Measurements from ENCODE around the gene CYTH2.

CYTH2 gene

DNA sequence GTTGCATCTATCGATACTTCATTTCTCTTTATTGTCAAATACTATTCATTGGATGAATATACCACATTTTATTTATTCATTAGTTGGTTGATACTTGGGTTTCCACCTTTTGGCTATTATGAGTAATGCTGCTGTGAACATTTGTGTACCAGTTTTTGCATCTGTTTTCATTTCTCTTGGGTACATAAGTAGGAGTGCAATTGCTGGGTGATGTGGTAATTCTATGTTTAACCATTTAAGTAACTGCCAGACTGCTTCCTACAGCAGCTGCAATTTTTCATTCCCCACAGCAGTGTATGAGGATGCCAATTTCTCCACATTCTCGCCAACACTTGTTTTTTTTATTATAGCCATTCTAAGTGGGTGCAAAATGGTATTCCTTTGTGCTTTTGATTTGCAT, 11.2 kb upstream of the CYTH2 start:
- H3K4me3 ChIP-seq (ENCODE audit: control insufficient read depth, low read depth, low read length), result no peak overlapping the region
- DNase-seq (ENCODE audit: low read depth), result no peak
- TF ChIP-seq, protein P1, sequence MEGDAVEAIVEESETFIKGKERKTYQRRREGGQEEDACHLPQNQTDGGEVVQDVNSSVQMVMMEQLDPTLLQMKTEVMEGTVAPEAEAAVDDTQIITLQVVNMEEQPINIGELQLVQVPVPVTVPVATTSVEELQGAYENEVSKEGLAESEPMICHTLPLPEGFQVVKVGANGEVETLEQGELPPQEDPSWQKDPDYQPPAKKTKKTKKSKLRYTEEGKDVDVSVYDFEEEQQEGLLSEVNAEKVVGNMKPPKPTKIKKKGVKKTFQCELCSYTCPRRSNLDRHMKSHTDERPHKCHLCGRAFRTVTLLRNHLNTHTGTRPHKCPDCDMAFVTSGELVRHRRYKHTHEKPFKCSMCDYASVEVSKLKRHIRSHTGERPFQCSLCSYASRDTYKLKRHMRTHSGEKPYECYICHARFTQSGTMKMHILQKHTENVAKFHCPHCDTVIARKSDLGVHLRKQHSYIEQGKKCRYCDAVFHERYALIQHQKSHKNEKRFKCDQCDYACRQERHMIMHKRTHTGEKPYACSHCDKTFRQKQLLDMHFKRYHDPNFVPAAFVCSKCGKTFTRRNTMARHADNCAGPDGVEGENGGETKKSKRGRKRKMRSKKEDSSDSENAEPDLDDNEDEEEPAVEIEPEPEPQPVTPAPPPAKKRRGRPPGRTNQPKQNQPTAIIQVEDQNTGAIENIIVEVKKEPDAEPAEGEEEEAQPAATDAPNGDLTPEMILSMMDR (IDR thresholded peaks at IDR 0.05; ENCODE audit: control insufficient read depth, insufficient read depth, low read depth, low read length, missing control alignments), result no peak

DNA sequence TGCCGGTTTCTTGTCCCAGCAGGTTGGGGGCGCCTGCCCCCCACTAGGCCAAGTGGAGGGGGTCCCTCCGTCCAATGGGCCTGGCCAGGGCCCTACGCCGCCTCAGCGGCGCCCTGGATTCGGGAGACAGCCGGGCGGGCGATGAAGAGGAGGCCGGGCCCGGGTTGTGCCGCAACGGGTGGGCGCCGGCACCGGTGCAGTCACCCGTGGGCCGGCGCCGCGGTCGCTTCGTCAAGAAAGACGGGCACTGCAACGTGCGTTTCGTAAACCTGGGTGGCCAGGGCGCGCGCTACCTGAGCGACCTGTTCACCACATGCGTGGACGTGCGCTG, 7.6 kb upstream of the CYTH2 start:
- DNase-seq (ENCODE audit: low read depth), result no peak
- TF ChIP-seq, protein P1 (IDR thresholded peaks at IDR 0.05; ENCODE audit: control insufficient read depth, insufficient read depth, low read depth, low read length, missing control alignments), result no peak
- no peak overlapping the region for H3K4me3 ChIP-seq (ENCODE audit: control insufficient read depth, low read depth, low read length)

DNA sequence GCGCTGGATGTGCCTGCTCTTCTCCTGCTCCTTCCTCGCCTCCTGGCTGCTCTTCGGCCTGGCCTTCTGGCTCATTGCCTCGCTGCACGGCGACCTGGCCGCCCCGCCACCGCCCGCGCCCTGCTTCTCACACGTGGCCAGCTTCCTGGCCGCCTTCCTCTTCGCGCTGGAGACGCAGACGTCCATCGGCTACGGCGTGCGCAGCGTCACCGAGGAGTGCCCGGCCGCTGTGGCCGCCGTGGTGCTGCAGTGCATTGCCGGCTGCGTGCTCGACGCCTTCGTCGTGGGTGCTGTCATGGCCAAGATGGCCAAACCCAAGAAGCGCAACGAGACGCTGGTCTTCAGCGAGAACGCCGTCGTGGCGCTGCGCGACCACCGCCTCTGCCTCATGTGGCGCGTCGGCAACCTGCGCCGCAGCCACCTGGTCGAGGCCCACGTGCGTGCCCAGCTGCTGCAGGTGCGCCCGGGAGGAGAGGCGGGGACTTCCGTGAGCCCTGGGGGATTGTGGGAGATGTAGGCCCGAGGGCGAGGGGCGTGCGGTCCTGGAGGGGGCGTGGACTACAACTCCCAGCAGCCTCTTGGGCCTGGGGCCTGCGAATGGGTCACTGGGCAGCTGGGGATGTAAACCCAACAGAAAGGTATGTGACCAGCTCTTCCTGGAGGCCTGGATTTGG, 7.0 kb upstream of the CYTH2 start:
- TF ChIP-seq, protein P1 (IDR thresholded peaks at IDR 0.05; ENCODE audit: control insufficient read depth, insufficient read depth, low read depth, low read length, missing control alignments), result no peak
- H3K4me3 ChIP-seq (ENCODE audit: control insufficient read depth, low read depth, low read length), result no peak overlapping the region
- DNase-seq (ENCODE audit: low read depth), result no peak

DNA sequence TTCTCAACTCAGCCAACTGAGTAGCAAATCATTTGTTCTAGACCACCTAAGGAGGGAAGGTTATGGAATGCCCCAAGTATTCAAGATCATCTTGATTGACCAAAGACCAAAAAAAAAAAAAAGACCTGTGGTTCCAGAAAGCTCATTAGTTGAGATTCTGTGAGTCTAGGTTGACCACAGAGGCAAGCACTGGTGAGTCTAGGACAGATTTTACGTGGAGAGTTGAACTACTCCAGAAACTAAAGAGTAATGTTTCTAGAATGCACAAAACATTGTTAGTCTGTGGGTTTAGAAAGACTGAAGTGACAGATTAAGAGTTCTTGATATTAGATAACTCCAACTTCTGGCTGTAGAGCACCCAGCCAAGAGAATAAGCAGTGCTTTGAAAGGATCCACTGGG, 4.0 kb upstream of the CYTH2 start:
- no peak overlapping the region for H3K4me3 ChIP-seq (ENCODE audit: control insufficient read depth, low read depth, low read length)
- no peak for DNase-seq (ENCODE audit: low read depth)
- TF ChIP-seq, protein P1 (IDR thresholded peaks at IDR 0.05; ENCODE audit: control insufficient read depth, insufficient read depth, low read depth, low read length, missing control alignments), result no peak

DNA sequence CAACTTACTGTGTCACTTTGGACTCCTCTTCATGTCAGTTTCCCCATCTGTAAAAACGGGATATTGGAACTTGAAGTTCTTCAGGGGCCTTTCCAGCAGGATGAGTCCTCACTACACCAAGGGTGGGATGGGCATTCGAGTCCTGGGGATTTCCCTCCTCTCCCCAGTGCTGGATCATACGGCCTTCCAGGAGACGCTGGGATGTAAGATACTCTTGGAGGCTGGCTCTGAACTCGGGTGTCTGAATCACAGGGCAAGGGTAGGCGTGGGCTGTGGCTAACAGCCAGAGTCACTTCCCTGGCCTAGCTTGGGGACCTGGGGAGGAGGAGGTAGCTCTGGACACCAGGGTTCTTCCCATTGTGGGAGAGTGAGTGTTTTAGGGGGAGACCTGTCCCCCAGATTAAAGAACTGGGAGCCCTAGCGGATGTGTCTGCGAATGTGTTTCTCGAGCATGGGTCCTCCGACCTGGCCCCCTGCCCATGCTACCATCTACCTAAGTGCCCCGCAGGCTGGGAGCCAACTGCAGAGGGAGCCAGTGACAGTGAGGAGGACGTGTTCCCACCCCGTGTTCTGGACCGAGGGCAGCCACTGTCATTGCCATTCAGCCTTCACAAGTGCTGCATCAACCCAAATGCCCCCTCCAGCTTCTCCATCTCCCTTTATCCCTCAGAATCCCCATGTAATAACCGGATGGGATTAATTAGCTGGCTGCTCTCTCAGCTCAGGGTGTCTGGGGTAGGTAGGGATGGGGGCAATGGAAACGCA, 2.4 kb upstream of the CYTH2 start:
- TF ChIP-seq, protein P1 (IDR thresholded peaks at IDR 0.05; ENCODE audit: control insufficient read depth, insufficient read depth, low read depth, low read length, missing control alignments), result no peak
- H3K4me3 ChIP-seq (ENCODE audit: control insufficient read depth, low read depth, low read length), result no peak overlapping the region
- DNase-seq (ENCODE audit: low read depth), result peak; percentile 29

DNA sequence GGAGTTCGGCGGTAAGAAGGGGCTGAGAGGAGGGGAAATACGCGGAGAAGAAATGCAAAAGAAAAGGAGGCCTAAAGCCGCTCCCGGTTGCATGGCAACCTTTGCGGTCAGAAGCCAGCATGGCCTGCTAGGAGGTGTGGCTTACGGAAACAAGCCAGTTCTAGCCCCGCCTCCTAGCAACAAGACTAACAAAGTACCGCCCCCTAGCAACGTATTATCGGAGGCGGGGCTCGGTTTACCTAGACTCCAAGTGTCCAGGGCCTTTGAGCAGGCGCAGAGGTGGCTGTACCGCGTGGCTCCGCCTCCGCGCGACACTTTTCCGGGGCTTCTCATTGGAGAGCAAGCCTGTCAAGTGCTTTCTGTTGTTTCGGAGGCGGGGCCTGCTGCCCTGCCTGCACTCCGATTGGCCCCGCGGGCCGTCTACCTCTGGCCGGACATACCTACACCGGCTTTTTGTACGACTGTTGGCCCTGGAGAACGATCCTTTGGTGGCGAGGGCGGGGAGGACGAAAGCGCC, 339 bp upstream of the CYTH2 start:
- H3K4me3 ChIP-seq (ENCODE audit: control insufficient read depth, low read depth, low read length), result peak overlapping the region; percentile 67
- TF ChIP-seq, protein P1 (IDR thresholded peaks at IDR 0.05; ENCODE audit: control insufficient read depth, insufficient read depth, low read depth, low read length, missing control alignments), result no peak
- DNase-seq (ENCODE audit: low read depth), result peak; percentile 99
